Eye (tissue), 1 donor: ENCODE data around the gene CCR6.
"Not testable (repeated sequence)": the region's sequence is repeated elsewhere in the genome, so short reads cannot be mapped to it uniquely, and the experiment has no call there.

Source experiments
- DNase-seq: peaks from one replicate; pipeline ENCODE4 v3.0.0-alpha.2; 2015

CCR6 gene

DNA sequence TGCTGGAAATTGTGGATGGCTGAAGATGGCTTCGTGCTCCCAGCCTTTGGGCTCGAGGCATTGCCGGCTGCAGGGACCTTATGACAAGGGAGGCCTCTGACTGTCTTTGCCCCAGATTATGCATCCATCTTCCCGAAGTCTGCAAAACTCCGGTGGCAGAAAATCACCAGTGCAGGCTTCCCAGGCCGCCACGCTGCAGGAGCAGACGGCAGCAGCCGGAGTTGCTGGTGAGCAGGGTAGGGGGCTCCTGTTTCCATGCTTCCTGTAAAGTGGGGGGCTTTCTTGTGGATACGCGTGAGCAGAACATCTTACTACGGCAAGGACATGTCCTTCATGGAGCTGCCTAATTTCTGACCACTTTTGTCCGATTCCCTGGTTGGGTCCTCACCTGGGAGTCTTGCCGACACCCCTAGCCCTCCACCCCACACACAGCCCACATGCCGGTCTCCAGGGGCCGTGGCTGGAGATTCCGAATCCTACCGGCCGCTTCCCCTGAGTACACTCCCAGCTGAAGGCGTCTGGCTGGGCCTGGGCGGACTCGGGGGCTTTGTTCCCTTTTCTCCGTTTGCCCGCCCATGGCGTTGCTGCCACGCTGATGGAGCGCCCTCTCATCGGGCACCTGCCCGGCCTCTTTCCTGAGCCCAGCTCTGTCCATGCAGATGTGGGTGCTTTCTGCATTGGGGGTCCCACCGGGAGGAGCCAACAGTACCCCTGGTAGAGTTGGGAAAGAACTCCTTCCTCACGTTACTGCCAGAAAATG lies 56.2 kb downstream of the CCR6 start:
- not testable (repeated sequence) for DNase-seq

DNA sequence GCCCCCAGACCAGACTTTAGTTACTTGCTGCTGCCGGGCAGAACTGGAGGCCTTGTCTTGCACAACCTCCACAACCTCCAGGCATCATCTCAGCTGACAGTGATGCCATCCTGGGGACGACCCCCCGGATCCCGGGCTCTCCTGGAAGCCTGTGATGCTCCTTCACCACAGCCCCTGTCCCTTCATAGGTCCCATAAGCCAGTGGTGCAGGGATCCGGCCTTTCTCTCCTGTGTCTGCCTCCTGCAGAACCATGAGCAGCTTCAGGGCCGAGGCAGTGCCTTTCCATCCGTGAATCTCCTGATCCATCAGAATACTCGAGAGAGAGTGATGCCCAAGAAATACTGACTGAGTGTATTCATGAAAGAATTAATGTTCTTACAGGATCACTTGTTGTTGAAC lies 57.2 kb downstream of the CCR6 start:
- not testable (repeated sequence) for DNase-seq

DNA sequence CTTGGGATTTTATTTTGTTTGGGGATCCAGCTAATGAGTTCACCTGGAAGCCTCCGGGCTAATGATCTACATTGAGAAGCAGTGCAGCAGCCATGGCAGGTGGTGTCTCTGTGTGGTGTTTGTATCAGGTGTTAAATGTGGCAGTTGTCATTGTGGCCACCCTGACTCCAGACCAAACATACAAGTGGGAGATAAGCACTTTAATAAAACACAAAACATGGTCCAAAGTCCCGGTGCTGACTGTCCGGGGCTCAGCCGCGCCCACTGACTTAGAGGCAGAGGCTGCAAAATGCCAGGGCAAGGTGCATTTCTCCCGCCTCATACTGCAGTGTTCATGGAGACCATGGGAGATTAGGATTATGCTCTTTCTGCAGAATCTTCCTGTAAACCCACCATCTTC lies 58.5 kb downstream of the CCR6 start:
- not testable (repeated sequence) for DNase-seq

DNA sequence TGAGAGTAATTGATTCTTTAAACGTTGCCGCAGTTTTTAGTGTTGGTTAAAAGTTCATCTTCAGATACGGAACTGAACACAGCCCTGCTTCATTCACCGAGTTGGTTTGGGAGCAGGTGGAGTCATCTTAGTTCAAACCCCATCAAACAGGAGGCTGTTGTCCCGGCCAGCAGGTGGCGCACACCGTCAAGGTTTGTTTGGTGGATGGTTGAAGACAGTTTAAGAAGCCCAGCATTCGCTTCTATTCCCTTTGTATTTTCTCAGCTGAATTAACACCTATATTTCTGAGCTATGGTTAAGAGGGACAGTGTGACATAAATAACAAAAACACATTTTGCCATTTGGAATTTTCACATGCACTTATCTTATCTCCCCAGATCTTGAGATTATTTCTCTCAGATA lies 60.0 kb downstream of the CCR6 start:
- not testable (repeated sequence) for DNase-seq

DNA sequence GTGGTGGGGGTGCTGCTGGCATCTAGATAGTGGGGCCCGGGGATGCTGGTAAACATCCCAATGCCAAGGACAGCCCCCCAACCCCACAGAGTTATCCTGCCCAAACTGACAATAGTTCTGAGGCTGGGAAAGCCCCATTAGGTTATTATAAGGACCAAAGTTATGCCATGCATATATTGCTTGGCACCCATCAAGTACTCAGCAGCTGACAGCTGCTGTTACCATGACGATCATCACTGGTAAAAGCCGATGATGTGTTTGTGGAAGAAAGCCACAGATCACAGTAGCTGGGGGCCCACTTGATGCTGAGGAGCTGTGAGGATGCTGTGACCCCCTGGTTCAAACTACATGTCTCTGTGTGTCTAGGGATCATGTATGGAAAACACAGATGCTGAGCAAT lies 62.2 kb downstream of the CCR6 start:
- not testable (repeated sequence) for DNase-seq

DNA sequence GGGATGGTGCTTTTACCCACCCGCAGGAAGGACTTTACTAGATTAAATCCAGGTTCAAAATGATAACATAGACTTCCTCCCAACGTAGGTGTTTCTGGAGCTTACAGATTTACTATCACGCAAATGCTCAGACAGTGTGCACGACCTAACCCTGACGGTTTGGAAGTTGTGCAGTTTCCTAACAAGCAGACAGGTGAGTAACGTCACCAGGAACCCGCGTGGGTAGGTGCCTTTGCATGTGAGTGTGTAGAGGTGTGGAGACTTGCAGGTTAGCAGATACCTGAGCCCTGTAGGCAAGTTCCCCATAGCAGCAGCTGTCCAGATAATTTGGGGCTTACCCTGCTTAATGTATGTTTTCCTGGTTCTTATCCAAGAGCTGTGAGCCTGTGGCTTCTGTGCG lies 64.4 kb downstream of the CCR6 start:
- not testable (repeated sequence) for DNase-seq
